Activated gamma-delta T cell treated with Interleukin-2 at 50 U/mL for 16 hours (primary cell): ENCODE results near the gene MCUR1.
"Not testable (repeated sequence)": the region's sequence is repeated elsewhere in the genome, so short reads cannot be mapped to it uniquely, and the experiment has no call there.

Experiments used
- DNase-seq: peaks from one replicate; pipeline ENCODE4 v3.0.0-alpha.2; 2020

The MCUR1 gene

DNA sequence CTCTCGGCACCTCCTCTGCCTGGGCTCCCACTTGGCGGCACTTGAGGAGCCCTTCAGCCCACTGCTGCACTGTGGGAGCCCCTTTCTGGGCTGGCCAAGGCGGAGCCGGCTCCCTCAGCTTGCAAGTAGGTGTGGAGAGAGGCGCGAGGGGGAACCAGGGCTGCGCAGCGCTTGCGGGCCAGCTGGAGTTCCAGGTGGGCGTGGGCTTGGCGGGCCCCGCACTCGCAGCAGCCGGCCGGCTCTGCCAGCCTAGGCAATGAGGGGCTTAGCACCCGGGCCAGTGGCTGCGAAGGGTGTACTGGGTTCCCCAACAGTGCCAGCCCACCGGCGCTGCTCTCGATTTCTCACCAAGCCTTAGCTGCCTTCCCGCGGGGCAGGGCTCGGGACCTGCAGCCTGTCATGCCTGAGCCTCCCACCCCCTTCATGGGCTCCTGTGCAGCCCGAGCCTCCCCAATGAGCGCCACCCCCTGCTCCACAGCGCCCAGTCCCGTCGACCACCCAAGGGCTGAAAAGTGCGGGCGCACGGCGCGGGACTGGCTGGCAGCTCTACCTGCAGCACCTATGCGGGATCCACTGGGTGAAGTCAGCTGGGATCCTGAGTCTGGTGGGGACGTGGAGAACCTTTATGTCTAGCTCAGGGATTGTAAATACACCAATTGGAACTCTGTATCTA lies 41.9 kb downstream of the MCUR1 start:
- not testable (repeated sequence) for DNase-seq

DNA sequence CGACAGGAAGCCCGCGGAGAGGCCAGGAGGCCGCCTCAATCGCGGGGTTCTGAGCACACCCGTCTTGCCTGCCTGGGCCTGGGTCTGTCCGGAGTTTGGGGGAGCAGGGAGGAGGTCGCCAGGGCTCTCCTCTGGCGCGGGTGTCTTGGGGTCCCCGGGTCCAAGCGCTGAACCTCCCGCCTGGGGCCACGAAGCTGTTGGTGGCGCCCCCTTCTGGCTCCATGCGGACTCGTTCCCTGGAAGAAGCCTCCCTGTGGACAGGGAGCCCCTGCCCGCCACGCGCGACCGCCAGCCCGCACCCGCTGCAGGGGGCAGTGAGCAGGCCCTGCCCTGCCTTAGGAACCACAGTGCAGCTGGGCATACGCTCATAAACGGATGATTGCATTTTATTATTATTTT lies 44.7 kb downstream of the MCUR1 start:
- DNase-seq, result no peak

GRCh38 chr6:13769034-13769654 lies 45.2 kb downstream of the MCUR1 start:
- DNase-seq, result no peak

DNA sequence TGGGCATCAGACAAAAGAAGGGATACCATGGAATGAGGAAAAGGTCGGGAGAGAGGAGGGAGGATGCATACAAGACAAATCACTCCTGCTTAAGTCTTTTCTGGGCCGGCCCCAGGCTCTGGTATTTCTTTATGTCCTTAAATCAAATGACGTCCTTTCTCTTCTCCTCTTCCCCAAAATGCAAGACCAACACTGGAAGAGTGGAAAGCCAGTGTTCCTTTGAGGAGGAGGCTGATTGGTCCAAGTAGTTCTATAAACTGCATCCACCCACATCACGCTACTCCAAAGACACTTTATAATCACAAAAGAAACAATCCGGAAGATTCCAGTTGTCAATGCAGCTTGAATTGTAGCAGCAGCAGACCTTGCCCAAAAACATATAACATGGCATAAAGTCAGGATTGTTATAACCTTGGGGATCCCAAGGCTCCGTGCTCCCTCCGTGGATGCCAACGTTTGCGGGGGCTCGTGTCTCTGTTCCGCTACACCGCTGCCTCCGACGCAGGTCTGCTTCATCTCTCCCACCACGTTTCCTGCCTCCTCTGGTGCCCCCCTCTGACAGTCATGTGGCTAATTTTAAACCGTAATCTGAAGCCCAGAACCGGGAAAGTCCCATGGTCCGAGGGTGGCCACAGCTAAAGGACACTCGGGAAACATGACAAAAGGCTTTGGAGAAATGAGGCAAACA lies 47.1 kb downstream of the MCUR1 start:
- DNase-seq, result peak; percentile 51

GRCh38 chr6:13766201-13766634 lies 48.1 kb downstream of the MCUR1 start:
- DNase-seq, result no peak

GRCh38 chr6:13765570-13765969 lies 48.8 kb downstream of the MCUR1 start:
- no peak for DNase-seq

DNA sequence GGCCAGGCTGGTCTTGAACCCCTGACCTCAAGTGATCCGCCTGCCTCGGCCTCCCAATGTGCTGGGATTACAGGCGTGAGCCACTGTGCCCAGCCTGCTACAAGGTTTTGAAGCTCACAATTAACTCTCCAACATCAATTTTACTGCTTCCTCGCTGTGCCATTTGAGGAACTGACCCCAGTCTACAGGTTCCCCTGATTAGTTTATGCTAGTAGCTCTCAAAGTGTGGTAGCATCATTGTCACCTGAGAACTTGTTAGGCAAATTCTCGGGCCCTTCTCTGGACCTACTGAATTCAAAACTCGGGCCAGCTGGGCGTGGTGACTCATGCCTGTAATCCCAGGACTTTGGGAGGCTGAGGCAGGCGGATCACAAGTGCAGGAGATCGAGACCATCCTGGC lies 49.4 kb downstream of the MCUR1 start:
- no peak for DNase-seq

GRCh38 chr6:13763740-13764381 lies 50.5 kb downstream of the MCUR1 start:
- no peak for DNase-seq

GRCh38 chr6:13762611-13763441 lies 51.5 kb downstream of the MCUR1 start:
- no peak for DNase-seq

GRCh38 chr6:13761361-13762036 lies 52.9 kb downstream of the MCUR1 start:
- DNase-seq, result no peak

GRCh38 chr6:13760307-13761304 lies 53.8 kb downstream of the MCUR1 start:
- no peak for DNase-seq

- no peak for DNase-seq
Observed at GRCh38 chr6:13759025-13759424, 55.3 kb downstream of the MCUR1 start.

GRCh38 chr6:13754644-13755043 lies 59.7 kb downstream of the MCUR1 start:
- no peak for DNase-seq

- no peak for DNase-seq
Observed at GRCh38 chr6:13743736-13744127, 70.6 kb downstream of the MCUR1 start.

- DNase-seq, result no peak
Observed at GRCh38 chr6:13742961-13743735, 71.2 kb downstream of the MCUR1 start.

DNA sequence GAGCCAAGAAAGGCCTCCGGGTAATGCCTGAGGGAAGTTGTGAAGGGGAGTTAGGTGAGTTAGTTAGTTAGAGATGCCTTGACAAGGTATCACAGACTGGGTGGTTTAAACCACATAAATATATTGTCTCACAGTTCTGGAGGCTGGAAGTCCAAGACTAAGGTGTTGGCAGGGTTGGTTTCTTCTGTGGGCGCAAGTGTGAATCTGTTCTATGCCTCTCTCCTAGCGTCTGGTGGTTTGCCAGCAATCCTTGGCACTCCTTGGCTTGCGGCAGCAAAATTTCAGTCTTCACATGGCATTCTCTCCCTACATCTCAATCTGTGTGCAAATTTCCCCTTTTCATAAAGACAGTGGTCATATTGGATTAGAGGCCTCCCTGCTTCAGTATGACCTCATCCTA lies 73.0 kb downstream of the MCUR1 start:
- DNase-seq, result no peak
